ENCODE results near the gene SIM1. TPM values are rescaled to one million over a fixed set of nuclear protein-coding genes. Genes with fewer than 3 reads are reported as not detected.

SIM1 gene
- total RNA-seq, 2 experiments from 2014 or later = not detected

DNA sequence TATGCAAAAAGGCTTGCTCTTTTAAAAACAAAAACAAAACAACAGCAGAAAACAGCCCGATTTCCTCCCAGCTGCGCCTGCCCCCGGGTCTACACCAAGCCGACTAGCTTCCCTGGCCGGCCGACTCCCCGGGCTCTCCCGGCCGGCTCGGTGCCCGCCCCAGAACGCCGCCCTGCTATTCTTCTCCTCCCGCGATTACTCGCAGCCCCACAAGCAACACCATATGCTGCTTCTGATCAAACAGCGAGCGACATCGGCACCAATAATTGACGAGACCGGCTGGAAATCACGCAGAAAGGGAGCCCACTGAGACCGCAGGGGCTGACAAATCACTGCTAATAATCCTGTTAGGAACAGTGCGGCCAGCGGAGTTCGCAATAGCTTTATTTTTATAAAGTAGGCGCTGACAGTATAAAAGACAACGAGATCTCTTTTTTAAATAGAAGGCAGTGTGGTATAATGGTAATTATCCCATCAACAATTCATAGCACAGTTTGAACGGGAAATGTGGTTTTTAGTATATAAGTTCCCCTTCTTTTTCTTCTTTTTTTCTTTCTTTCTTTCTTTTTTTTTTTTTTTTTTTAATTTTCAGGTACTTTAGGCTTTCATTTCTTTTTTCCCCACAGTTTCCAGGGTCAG is 3.3 kb downstream of the SIM1 start:
- H3K9me3 Mint-ChIP-seq (ENCODE audit: low read depth) = peaks cover 5% of the 10 kb centered on the region
- no peak overlapping the region for H3K27ac Mint-ChIP-seq

DNA sequence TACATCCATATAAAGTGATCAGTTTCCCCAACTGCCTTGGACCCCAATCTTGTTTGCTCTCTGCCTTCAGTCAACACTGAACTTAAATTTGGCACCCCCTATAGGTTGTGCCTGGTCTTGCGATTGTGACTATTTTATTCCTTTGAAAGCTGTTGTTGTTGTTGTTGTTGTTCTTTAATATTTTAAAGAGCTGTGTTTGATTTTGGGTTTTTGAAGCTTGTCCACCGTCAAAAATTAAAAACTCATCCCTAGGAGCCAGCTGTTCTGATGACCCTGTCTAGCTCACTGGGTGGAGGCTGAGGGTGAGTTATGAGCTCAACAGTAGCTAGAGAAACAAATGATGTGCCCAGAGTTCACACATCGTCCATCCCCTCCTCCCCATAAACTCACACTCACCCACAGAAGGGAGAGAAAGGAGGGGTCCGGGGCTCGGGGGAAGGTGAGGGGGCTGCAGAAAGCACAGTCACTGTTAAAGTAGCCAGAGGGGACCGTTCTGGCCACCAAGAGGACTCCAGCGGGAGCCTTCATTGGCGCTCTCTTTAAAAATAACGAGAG is 4.0 kb downstream of the SIM1 start:
- intact Hi-C loops (cut with DNase I, micrococcal nuclease) = loop anchor here (5.0 to 10.0 kb wide), 4 partner anchors 233 to 1626 kb away; partner anchors contain the start of genes POU3F2 (in 1 of the 2) and PRDM13 (in 1 of the 2)
- no peak for DNase-seq
- Mint-ChIP-seq H3K27ac (no peak overlapping the region), H3K27me3 (peaks cover 76% of the 10 kb centered on the region), H3K4me3 (no peak overlapping the region), H3K36me3 (ENCODE audit: low read depth) (peaks cover 14% of the 10 kb centered on the region), H3K9me3 (ENCODE audit: low read depth) (peaks cover 2% of the 10 kb centered on the region), H3K4me1 (peaks cover 14% of the 10 kb centered on the region)
- CTCF ChIA-PET = interaction anchor here (0.6 to 1.0 kb wide), 8 partner anchors 9 to 1029 kb away, joined by 3 to 6 read pairs (median 3); no protein-coding TSS in a partner anchor
- ATAC-seq = no peak
- POLR2A ChIA-PET = no interaction called here

More for the DNA sequence above, 3.3 kb downstream of the SIM1 start:
- intact Hi-C loops (cut with DNase I, micrococcal nuclease) = loop anchor here (5.0 to 10.0 kb wide), 4 partner anchors 234 to 1627 kb away; partner anchors contain the start of genes POU3F2 (in 1 of the 2) and PRDM13 (in 1 of the 2)
- Mint-ChIP-seq H3K36me3 (ENCODE audit: low read depth) (peaks cover 14% of the 10 kb centered on the region), H3K4me3 (no peak overlapping the region), H3K4me1 (peaks cover 19% of the 10 kb centered on the region), H3K27me3 (peaks cover 77% of the 10 kb centered on the region)
- ChIA-PET POLR2A (no interaction called here), CTCF (interaction anchor here (0.6 to 1.0 kb wide), 5 partner anchors 9 to 347 kb away, joined by 3 to 6 read pairs (median 3); no protein-coding TSS in a partner anchor)
- no peak for ATAC-seq
- DNase-seq = no peak

DNA sequence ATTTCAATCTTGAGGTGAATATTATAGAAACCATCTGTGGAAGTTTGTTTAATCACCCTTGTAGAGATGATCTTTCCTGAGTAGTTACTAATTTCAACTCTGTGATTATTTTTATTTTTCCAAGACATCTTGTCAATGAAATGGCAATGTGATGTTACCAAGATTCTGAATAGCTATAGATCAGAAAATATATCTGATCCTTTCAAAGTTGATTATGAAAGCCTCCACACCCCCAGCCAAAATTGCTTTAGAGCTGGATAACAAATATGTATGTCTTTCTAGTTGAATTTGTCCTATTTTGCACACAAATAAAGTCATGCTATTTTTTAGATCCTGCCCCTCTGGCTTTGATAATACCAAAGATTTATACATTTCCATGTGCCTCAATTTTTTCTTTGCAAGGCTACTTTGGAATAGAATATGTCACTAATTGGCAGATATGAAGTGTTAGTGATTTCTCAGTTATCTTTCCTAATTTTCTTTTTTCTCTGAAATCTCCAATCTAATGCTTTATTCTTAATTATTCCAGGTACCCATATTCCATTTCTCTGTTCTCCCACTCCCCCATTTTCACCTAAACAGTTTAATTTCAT is 5.0 kb downstream of the SIM1 start:
- H3K4me3 Mint-ChIP-seq = no peak overlapping the region
- no peak overlapping the region for H3K27ac Mint-ChIP-seq
- DNase-seq (no peak), ATAC-seq (no peak)
- ChIA-PET POLR2A (interaction anchor here (0.6 kb wide), 1 partner anchor 21 kb away, joined by 3 read pairs; no protein-coding TSS in a partner anchor), CTCF (interaction anchor here (0.7 to 0.9 kb wide), 3 partner anchors 11 to 1028 kb away, joined by 3 to 4 read pairs (median 3); no protein-coding TSS in a partner anchor)
- intact Hi-C loops (cut with DNase I, micrococcal nuclease) = loop anchor here (5.0 to 10.0 kb wide), 5 partner anchors 232 to 1627 kb away; partner anchors contain the start of genes POU3F2 (in 2 of the 2) and PRDM13 (in 1 of the 2)
- peaks cover 7% of the 10 kb centered on the region for H3K9me3 Mint-ChIP-seq (ENCODE audit: low read depth)
- H3K27me3 Mint-ChIP-seq = peaks cover 76% of the 10 kb centered on the region
- peaks cover 19% of the 10 kb centered on the region for H3K36me3 Mint-ChIP-seq (ENCODE audit: low read depth)
- peaks cover 7% of the 10 kb centered on the region for H3K4me1 Mint-ChIP-seq

DNA sequence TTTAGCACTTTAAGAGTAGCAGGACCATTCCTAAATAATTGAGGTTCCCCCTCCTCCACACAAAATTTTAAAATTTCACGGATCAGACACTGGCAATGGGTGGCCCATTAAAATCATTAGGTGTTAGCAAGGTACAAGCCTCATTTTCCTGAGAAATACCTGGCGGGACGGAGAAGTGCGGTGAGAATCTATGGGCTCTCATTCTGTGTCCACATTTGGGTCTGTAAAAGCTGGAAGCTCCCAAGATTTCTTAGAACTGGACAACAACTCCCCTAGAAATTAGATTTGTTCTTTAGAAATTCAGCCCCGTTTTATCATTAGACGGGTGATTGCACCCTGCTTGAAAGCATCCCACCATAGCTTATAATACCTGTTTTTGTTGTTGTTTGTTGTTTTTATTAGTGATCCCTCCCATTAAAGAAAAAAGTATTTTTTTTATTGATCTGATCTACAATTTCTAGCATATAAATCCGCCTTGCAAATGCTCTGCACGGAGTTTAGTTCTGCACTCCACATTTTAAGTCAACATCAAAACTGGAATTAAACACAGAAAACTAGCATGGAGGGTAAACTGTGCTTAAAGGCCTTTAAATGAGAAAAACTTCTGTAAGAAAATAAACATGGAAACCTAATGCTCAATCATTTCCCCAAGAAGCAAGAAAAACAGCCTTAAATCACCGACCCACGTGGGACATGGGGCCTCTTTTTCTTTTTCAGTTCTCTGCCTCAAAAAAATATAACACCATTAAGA is 5.7 kb downstream of the SIM1 start:
- peaks cover 82% of the 10 kb centered on the region for H3K27me3 Mint-ChIP-seq
- H3K4me3 Mint-ChIP-seq = no peak overlapping the region
- POLR2A ChIA-PET = interaction anchor here (0.6 kb wide), 1 partner anchor 22 kb away, joined by 3 read pairs; no protein-coding TSS in a partner anchor
- DNase-seq = no peak
- H3K36me3 Mint-ChIP-seq (ENCODE audit: low read depth) = peaks cover 19% of the 10 kb centered on the region
- H3K9me3 Mint-ChIP-seq (ENCODE audit: low read depth) = peaks cover 7% of the 10 kb centered on the region
- CTCF ChIA-PET = no interaction called here
- peaks cover 7% of the 10 kb centered on the region for H3K4me1 Mint-ChIP-seq
- no peak for ATAC-seq
- H3K27ac Mint-ChIP-seq = no peak overlapping the region
- intact Hi-C loops (cut with DNase I, micrococcal nuclease) = loop anchor here in 1 of 2 experiments (5.0 kb wide), 1 partner anchor 1627 kb away; the partner anchor contains the start of gene POU3F2

DNA sequence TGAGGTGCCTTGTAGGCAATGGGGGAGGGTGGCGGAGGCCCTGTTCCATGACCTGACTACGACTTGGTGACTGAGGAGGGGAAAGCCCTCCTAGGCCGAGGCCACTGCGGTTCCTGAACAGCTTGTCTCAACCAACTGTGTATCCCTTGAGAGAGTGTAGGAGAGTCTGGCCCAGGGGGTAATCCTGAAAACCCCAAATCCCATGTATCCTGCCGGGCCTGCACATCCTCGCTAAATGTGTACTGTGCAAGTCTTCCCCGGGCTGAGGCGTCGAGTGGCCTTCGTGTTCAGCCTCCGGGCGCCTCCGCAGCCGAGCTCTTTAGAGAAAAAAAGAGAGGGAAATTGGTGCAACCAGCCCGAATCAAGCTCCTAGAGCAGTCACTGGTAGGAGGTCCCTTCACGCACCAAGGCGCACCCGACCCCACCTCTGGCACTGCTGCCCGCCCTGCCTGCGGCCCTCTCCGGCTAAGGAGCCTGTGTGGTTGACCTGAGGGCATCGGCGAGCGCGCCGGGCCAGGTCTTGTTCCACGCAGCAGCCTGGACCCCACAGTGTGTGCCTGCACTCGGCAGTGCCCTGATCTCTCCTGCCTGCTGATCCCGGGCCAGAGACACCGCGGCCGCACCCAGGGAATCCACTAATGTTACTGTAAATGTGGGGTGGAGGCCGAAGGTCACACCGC is 7.3 kb downstream of the SIM1 start:
- Mint-ChIP-seq H3K9me3 (ENCODE audit: low read depth) (peaks cover 7% of the 10 kb centered on the region), H3K4me3 (no peak overlapping the region), H3K36me3 (ENCODE audit: low read depth) (peaks cover 14% of the 10 kb centered on the region), H3K27ac (no peak overlapping the region), H3K4me1 (peaks cover 4% of the 10 kb centered on the region), H3K27me3 (peaks cover 71% of the 10 kb centered on the region)
- intact Hi-C loops (cut with DNase I, micrococcal nuclease) = loop anchor here in 1 of 2 experiments (5.0 kb wide), 1 partner anchor 1625 kb away; the partner anchor contains the start of gene POU3F2
- ATAC-seq (no peak), DNase-seq (no peak)
- ChIA-PET CTCF (no interaction called here), POLR2A (interaction anchor here (0.7 kb wide), 1 partner anchor 936 kb away, joined by 3 read pairs; no protein-coding TSS in a partner anchor)

DNA sequence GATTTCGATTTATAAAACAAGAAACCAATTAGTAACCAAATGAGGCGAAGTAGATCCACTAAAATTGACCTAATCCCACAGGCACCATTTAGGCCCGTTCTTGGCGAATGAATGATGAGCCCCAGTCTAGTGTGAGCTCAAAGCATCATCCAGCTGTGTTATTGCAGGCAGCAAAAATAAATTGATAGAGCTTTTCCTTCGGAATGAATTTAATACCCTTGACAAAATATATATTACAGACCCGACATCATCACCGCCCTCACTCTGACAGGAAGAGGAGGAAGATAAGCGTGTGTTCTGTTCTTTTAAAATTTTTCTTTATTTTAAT is 7.8 kb downstream of the SIM1 start:
- CTCF ChIA-PET = interaction anchor here (0.6 kb wide), 1 partner anchor 46 kb away, joined by 8 read pairs; no protein-coding TSS in a partner anchor
- intact Hi-C loops (cut with DNase I, micrococcal nuclease) = loop anchor here in 1 of 2 experiments (1.0 to 5.0 kb wide), 2 partner anchors 9 to 1625 kb away; partner anchors contain the start of gene POU3F2
- ATAC-seq = no peak
- Mint-ChIP-seq H3K4me3 (no peak overlapping the region), H3K27me3 (peaks cover 65% of the 10 kb centered on the region), H3K36me3 (ENCODE audit: low read depth) (peaks cover 14% of the 10 kb centered on the region), H3K9me3 (ENCODE audit: low read depth) (peaks cover 7% of the 10 kb centered on the region), H3K4me1 (peaks cover 2% of the 10 kb centered on the region), H3K27ac (no peak overlapping the region)
- POLR2A ChIA-PET = interaction anchor here (0.7 kb wide), 1 partner anchor 936 kb away, joined by 3 read pairs; no protein-coding TSS in a partner anchor
- DNase-seq = no peak

DNA sequence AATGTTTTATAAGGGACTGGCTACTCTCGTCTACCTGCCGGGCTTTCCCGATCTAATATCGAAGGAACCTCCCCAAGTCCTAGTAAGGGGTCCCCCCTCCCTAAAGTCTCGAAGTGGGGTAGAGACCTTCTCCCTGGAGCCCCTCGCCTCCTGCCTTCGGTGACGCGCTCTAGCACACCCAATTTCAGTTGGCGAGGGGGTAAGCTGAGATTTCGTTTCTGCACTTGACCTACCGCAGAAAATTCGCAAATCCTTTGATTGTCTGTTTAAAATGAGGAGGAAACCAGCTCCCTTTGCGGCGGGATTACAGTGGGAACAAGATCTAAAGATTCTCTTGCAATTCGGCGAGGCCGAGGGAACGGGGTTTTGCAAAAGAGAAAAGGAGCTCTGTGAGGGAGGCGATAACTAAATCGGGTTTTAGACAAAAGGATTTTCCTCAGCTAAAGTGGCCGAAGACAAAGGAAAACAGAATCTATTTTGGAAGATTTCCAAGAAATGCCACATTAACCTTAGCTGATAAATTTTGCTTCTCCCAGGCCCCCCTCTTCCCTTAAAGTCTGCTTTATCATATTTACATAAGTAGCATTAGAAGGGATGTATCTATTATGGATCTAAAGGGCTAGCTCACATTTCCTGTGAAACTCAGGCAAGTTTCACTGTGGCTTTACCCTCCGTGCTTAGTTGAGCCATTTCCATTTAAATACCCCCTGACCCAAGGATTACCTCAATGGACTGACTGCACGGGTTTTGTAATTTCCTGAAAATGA is 8.4 kb downstream of the SIM1 start:
- Mint-ChIP-seq H3K27ac (no peak overlapping the region), H3K27me3 (peaks cover 64% of the 10 kb centered on the region), H3K4me1 (peaks cover under 1% of the 10 kb centered on the region), H3K36me3 (ENCODE audit: low read depth) (peaks cover 14% of the 10 kb centered on the region), H3K4me3 (no peak overlapping the region), H3K9me3 (ENCODE audit: low read depth) (peaks cover 7% of the 10 kb centered on the region)
- no peak for DNase-seq
- ChIA-PET POLR2A (interaction anchor here (0.7 kb wide), 1 partner anchor 937 kb away, joined by 3 read pairs; no protein-coding TSS in a partner anchor), CTCF (interaction anchor here (0.6 to 1.2 kb wide), 2 partner anchors 17 to 46 kb away, joined by 3 to 8 read pairs; no protein-coding TSS in a partner anchor)
- intact Hi-C loops (cut with DNase I, micrococcal nuclease) = loop anchor here in 1 of 2 experiments (1.0 to 5.0 kb wide), 2 partner anchors 10 to 1624 kb away; partner anchors contain the start of gene POU3F2
- no peak for ATAC-seq

DNA sequence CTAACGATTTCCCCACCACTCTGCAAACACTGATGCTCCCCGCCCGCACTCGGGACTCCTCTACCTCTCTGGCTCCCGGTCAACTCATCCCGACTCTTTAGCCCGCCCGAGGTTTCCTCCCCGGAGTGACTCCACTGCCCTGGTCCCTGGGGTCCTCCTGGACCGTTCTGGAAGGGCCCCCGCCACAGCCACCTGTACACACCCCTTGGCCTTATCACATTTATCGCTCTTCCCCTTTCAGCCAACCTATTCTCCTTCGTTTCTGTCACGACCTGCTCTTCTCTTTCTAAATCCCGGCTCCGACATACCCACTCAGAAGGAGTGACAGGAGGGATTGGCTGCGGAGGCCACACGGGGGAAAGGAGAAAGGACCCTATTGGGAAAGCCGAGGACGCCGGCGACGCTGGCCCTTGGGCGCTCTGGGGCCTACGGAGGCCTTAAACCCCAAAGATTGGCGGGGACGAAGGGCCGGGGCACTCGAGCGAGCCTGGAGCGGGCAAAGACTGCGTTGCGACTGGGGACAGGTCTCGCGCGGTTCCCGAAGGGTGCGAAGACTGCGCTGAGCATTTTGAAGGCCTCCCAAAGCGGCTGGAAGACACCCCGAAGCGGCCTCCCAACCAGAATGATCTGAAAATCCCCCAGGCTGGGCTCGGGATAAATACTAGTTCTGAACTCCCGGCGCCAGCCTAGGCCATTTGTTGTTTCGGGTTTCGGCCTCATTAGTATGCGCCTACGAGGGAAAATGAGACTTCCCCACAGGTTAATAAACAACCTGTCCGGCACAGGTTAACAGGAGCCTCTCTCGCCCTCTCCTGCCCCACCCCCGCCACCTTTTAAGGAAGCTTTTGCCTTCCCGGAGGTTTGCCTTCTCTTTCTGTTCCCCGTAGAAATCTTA is 9.2 kb downstream of the SIM1 start:
- intact Hi-C loops (cut with DNase I, micrococcal nuclease) = loop anchor here in 1 of 2 experiments (1.0 to 5.0 kb wide), 2 partner anchors 11 to 1623 kb away; partner anchors contain the start of gene POU3F2
- peaks cover 58% of the 10 kb centered on the region for H3K27me3 Mint-ChIP-seq
- ChIA-PET POLR2A (no interaction called here), CTCF (interaction anchor here (1.2 kb wide), 1 partner anchor 18 kb away, joined by 3 read pairs; no protein-coding TSS in a partner anchor)
- no peak for DNase-seq
- H3K27ac Mint-ChIP-seq = no peak overlapping the region
- no peak overlapping the region for H3K4me3 Mint-ChIP-seq
- peaks cover 7% of the 10 kb centered on the region for H3K9me3 Mint-ChIP-seq (ENCODE audit: low read depth)
- H3K36me3 Mint-ChIP-seq (ENCODE audit: low read depth) = peaks cover 10% of the 10 kb centered on the region
- H3K4me1 Mint-ChIP-seq = no peaks in the 10 kb centered on the region
- no peak for ATAC-seq

DNA sequence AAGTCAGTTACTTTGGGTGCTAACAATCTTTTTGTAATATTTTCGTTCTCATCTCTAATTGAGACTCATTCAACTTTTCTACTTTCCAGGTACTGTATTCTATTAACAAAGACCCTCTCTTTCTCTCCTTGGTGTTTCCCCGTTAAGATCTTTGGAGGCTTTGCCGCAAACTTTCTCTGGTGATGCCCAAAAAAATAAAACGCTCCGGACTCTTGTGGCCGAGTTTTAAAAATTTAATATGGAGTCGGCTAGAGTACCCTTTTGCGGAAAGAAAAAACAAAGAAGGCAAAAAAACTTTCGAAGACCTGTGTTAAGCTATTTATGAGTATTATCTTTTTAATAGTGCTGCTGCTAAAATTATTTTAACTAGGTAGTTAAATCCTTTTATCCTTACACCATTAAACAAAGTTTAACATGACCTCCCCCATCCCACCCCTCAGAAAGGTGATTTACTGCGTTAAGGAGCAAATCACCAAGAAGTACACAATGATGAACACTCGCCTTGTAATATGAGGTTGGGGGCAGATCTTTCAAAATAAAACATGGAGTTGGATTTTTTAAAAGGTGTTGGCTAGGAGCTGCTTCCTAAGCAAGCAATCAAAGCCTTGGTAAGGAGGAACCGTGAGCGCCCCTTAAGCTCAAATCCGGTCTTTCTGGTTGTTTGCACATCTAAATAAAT is 10.0 kb downstream of the SIM1 start:
- no peak overlapping the region for H3K4me3 Mint-ChIP-seq
- DNase-seq (no peak), ATAC-seq (no peak)
- peaks cover 10% of the 10 kb centered on the region for H3K36me3 Mint-ChIP-seq (ENCODE audit: low read depth)
- H3K4me1 Mint-ChIP-seq = no peaks in the 10 kb centered on the region
- ChIA-PET POLR2A (no interaction called here), CTCF (no interaction called here)
- intact Hi-C loops (cut with DNase I, micrococcal nuclease) = loop anchor here in 1 of 2 experiments (5.0 kb wide), 1 partner anchor 1622 kb away; the partner anchor contains the start of gene POU3F2
- peaks cover 53% of the 10 kb centered on the region for H3K27me3 Mint-ChIP-seq
- no peak overlapping the region for H3K27ac Mint-ChIP-seq
- peaks cover 7% of the 10 kb centered on the region for H3K9me3 Mint-ChIP-seq (ENCODE audit: low read depth)

Measured in activated CD4-positive, alpha-beta T cell treated with anti-CD3 and anti-CD28 coated beads for 36 hours (primary cell).